Uterus (tissue), 4 donors: Measurements from ENCODE around the gene NLGN2. TPM values are rescaled to one million over a fixed set of nuclear protein-coding genes. Genes with fewer than 3 reads are reported as not detected.

Experiments
- DNase-seq, 2 donors: peaks; one replicate each; pipeline ENCODE4 v3.0.0-alpha.2; 2019 to 2020
- H3K27ac ChIP-seq, 2 donors: fragments of 200-600 bp; sonication (generic); 1 replicate in 1 of 2; 2 replicates in 1 of 2; pipeline ENCODE4 v1.5.1; 2016 to 2018
- H3K27me3 ChIP-seq, 2 donors: fragments of 200-600 bp; sonication (generic); one replicate each; pipeline ENCODE4 v1.5.1; 2018 to 2019; ENCODE audit warnings: control low read depth in 1 of 2
- H3K36me3 ChIP-seq, 2 donors: fragments of 200-600 bp; sonication (generic); one replicate each; pipeline ENCODE4 v1.5.1; 2019; ENCODE audit warnings: control low read depth in 1 of 2
- H3K4me1 ChIP-seq, 2 donors: fragments of 200-600 bp; sonication (generic); one replicate each; pipeline ENCODE4 v1.5.1; 2018 to 2019; ENCODE audit warnings: control low read depth in 1 of 2
- H3K4me3 ChIP-seq, 2 donors: fragments of 200-600 bp; sonication (generic); 1 replicate in 1 of 2; 2 replicates in 1 of 2; pipeline ENCODE4 v1.5.1; 2018 to 2019; ENCODE audit warnings: mild to moderate bottlenecking in 1 of 2
- H3K9me3 ChIP-seq, 2 donors: fragments of 200-600 bp; sonication (generic); one replicate each; pipeline ENCODE4 v1.5.1; 2019; ENCODE audit warnings: control low read depth in 1 of 2
- CTCF ChIP-seq, 4 experiments: fragments of 200-600 bp in 2 of 4; fragments of 450-650 bp in 2 of 4; sonication (generic) in 2 of 4; IDR thresholded peaks; one replicate each; pipeline ENCODE4 v1.5.1; 2016 to 2019; ENCODE audit warnings: antibody characterized with exemption in 4 of 4, mild to moderate bottlenecking in 2 of 4, moderate library complexity in 1 of 4
- POLR2A ChIP-seq, 2 donors: fragments of 450-650 bp; IDR thresholded peaks; one replicate each; pipeline ENCODE4 v1.6.1; 2016; ENCODE audit warnings: antibody characterized with exemption in 2 of 2, mild to moderate bottlenecking in 1 of 2, moderate library complexity in 1 of 2
- intact Hi-C: fragments of 100-400 bp; cut with DNase I; formaldehyde crosslinking; loops from one replicate; pipeline ENCODE4 v1.15.1; 2023; ENCODE audit warnings: low total_unique reads
- total RNA-seq, 4 donors: library from RNA; depleted of rRNA in 3 of 4; stranded (reverse); fragments of >200 nt in 3 of 4; gene quantifications; one replicate each; pipeline versions ENCODE4 v1.1.0 to v1.2.4, GENCODE V29; 2014 to 2023
- donor health status: DM: yes; HTN: yes; CAD: no.

NLGN2 gene
- total RNA-seq, 4 donors from 2014 or later: 14.2 to 81.9 (median 19.7) TPM

DNA sequence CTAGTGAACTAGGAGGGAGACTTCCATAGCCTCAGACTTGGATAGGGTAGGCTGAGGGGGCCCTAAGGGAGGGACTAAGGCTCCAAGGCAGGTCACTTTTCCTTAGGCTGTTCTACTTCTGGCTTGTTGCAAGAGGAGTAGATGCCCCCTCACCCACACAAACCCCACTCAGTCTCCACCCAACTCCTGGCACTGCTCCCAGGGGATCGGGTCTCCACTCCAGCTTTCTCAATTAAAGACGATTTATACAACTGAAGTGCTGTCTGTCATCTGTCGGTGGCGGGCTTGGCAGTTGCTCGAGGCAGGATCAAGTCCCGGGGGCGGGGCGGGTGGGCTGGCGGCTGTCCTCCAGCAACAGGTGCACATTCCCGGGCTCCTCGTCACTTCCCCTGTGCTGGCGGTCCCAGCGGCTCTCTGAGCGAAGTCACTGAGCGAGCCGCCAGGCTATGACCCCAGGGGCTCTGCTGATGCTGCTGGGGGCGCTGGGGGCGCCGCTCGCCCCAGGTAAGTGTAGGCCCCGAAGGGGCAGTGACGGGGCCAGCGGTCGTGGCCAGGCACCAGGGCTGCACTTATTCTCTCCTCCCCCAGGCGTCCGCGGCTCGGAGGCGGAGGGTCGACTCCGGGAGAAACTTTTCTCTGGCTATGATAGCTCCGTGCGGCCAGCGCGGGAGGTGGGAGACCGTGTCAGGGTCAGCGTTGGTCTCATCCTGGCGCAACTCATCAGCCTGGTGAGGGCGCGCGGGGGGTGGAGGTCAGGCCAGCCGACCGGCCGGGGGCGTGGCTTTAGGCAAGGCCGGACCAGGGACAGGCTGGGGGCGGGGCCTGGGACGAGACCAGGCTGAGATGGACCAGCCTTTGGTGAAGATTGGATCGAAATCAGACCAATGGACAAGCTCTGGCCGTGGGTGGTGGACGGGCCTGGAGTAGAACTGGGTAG lies 37.3 kb downstream of the NLGN2 start, which contains the start of gene CHRNB1:
CHRNB1 (plus strand) TSS at position 380 of the 937 bp plus-strand sequence; CDS start at position 447, 67 bp downstream.
- peak within 1 kb of the TSS in 1 of 2 donors; percentile 4 for H3K4me3 ChIP-seq
- TF ChIP-seq CTCF (IDR thresholded peaks at IDR 0.05): no peak
- no peak for TF ChIP-seq POLR2A (IDR thresholded peaks at IDR 0.05)
- peak; percentile 54 to 60 for DNase-seq
- intact Hi-C loops: no loop called here
- no peaks in the 10 kb centered on the region for H3K36me3 ChIP-seq
- no peaks in the 10 kb centered on the region for H3K9me3 ChIP-seq
- peaks cover 0 to 18% of the 10 kb centered on the region in 2 donors for H3K4me1 ChIP-seq
- H3K27ac ChIP-seq: no peak within 1 kb of the TSS
- H3K27me3 ChIP-seq: peaks cover 0 to 9% of the 10 kb centered on the region in 2 donors

GRCh38 chr17:7445619-7445968 lies 37.9 kb downstream of the NLGN2 start:
- DNase-seq: no peak
- H3K4me3 ChIP-seq: peak overlapping the region in 1 of 2 donors; percentile 4
- TF ChIP-seq POLR2A (IDR thresholded peaks at IDR 0.05): no peak
- TF ChIP-seq CTCF (IDR thresholded peaks at IDR 0.05): no peak
- no peaks in the 10 kb centered on the region for H3K9me3 ChIP-seq
- no peak overlapping the region for H3K27ac ChIP-seq
- peaks cover 0 to 5% of the 10 kb centered on the region in 2 donors for H3K27me3 ChIP-seq
- intact Hi-C loops: no loop called here
- H3K4me1 ChIP-seq: peaks cover 0 to 16% of the 10 kb centered on the region in 2 donors
- no peaks in the 10 kb centered on the region for H3K36me3 ChIP-seq

DNA sequence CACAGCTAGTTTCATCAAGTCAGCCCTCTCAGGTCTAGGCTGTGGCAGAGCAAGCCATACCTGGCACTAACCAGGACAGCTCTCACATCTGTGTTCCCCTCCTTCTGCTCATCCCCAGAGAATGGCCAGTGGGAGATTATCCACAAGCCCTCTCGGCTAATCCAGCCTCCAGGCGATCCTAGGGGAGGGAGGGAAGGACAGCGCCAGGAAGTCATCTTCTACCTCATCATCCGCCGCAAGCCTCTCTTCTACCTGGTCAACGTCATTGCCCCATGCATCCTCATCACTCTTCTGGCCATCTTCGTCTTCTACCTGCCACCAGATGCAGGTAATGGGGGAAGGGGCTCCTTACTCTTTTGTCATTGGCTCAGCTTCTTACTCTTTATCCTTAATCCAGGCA lies 40.8 kb downstream of the NLGN2 start:
- H3K4me3 ChIP-seq: no peak overlapping the region
- H3K27me3 ChIP-seq: peaks cover 0 to 5% of the 10 kb centered on the region in 2 donors
- intact Hi-C loops: no loop called here

DNA sequence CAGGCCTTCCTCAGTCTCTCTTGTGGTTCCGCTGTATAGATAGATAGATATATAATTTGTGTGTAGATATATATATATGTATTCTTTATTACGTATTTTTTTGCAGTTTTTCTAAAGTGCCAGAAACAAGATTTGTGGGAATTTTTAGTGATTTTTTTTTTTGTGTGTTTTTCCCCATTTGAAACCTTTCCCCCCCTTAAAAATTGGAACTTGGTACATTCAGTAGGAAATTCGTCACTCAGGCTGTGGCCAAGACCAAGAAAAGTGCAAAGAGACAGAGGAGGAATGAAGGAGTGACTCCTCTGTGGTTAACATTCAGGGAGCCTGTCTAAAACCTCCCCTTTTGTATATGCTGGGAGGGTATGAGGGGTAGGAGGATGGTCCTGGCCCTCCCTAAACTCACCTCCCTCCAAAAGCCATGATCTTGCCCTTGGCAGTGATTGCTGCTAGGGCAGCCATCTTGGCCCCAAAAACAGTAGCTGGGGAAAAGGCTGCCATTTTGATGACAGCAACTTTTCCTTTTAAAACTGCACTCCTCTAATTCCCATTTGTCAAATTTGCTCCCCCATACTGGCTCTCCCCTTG lies 52.4 kb downstream of the NLGN2 start:
- H3K27me3 ChIP-seq: no peaks in the 10 kb centered on the region
- intact Hi-C loops: no loop called here
- H3K4me1 ChIP-seq: no peaks in the 10 kb centered on the region
- no peaks in the 10 kb centered on the region for H3K9me3 ChIP-seq
- TF ChIP-seq POLR2A (IDR thresholded peaks at IDR 0.05) (no peak), CTCF (IDR thresholded peaks at IDR 0.05) (no peak)
- H3K27ac ChIP-seq: no peak overlapping the region
- H3K36me3 ChIP-seq: no peaks in the 10 kb centered on the region
- DNase-seq: no peak
- no peak overlapping the region for H3K4me3 ChIP-seq

More for the DNA sequence above, 40.8 kb downstream of the NLGN2 start:
- Histone ChIP-seq H3K4me1 (peaks cover 0 to 13% of the 10 kb centered on the region in 2 donors), H3K27ac (no peak overlapping the region), H3K9me3 (no peaks in the 10 kb centered on the region), H3K36me3 (no peaks in the 10 kb centered on the region)
- TF ChIP-seq POLR2A (IDR thresholded peaks at IDR 0.05): no peak
- no peak for TF ChIP-seq CTCF (IDR thresholded peaks at IDR 0.05)
- DNase-seq: no peak
